GM12801 (cell line): ENCODE data around the gene AMN.

ENCODE experiments used
- CTCF ChIP-seq: IDR thresholded peaks from one replicate; pipeline ENCODE4 v1.5.1; 2011; ENCODE audit warnings: control low read depth; ENCODE audit not compliant: insufficient read length; ENCODE audit errors: extremely low read depth

AMN gene

GRCh38 chr14:102942069-102942468 lies 19.6 kb downstream of the AMN start:
- TF ChIP-seq CTCF: no peak

- TF ChIP-seq CTCF: no peak
Observed at GRCh38 chr14:102943454-102943853, 21.0 kb downstream of the AMN start.

GRCh38 chr14:102943979-102944378 lies 21.5 kb downstream of the AMN start:
- no peak for TF ChIP-seq CTCF

GRCh38 chr14:102944448-102945330 lies 22.2 kb downstream of the AMN start:
- TF ChIP-seq CTCF: no peak

- no peak for TF ChIP-seq CTCF
Observed at GRCh38 chr14:102945346-102946130, 23.1 kb downstream of the AMN start.

GRCh38 chr14:102947321-102948103 lies 25.0 kb downstream of the AMN start:
- TF ChIP-seq CTCF: no peak

- no peak for TF ChIP-seq CTCF
Observed at GRCh38 chr14:102948698-102949061, 26.2 kb downstream of the AMN start.
